ENCODE results near the gene ICE2.
A peak's percentile ranks its signal among the peaks of the same experiment; 100 is the strongest.
"Not testable (repeated sequence)": the region's sequence is repeated elsewhere in the genome, so short reads cannot be mapped to it uniquely, and the experiment has no call there.

The ICE2 gene

GRCh38 chr15:60411774-60412425, 67.0 kb downstream of the ICE2 start:
- H2AFZ ChIP-seq (ENCODE audit: low read depth, low read length): no peak overlapping the region
- H3K4me2 ChIP-seq (ENCODE audit: low read length): no peak overlapping the region
- H4K20me1 ChIP-seq (ENCODE audit: insufficient read depth, low read length): no peaks in the 10 kb centered on the region
- H3K4me1 ChIP-seq (ENCODE audit: low read length): peaks cover 10% of the 10 kb centered on the region
- TF ChIP-seq, protein P1, sequence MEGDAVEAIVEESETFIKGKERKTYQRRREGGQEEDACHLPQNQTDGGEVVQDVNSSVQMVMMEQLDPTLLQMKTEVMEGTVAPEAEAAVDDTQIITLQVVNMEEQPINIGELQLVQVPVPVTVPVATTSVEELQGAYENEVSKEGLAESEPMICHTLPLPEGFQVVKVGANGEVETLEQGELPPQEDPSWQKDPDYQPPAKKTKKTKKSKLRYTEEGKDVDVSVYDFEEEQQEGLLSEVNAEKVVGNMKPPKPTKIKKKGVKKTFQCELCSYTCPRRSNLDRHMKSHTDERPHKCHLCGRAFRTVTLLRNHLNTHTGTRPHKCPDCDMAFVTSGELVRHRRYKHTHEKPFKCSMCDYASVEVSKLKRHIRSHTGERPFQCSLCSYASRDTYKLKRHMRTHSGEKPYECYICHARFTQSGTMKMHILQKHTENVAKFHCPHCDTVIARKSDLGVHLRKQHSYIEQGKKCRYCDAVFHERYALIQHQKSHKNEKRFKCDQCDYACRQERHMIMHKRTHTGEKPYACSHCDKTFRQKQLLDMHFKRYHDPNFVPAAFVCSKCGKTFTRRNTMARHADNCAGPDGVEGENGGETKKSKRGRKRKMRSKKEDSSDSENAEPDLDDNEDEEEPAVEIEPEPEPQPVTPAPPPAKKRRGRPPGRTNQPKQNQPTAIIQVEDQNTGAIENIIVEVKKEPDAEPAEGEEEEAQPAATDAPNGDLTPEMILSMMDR (IDR thresholded peaks at IDR 0.05; ENCODE audit: low read depth, low read length): no peak
- no peak for TF ChIP-seq EZH2phosphoT487 (IDR thresholded peaks at IDR 0.05; ENCODE audit: low read depth)
- H3K27ac ChIP-seq (ENCODE audit: low read length): no peak overlapping the region
- H3K9ac ChIP-seq (ENCODE audit: low read length): no peak overlapping the region
- H3K9me3 ChIP-seq (ENCODE audit: insufficient read depth, low read length): no peaks in the 10 kb centered on the region
- no peaks in the 10 kb centered on the region for H3K27me3 ChIP-seq (ENCODE audit: low read depth, low read length)
- no peak overlapping the region for H3K4me3 ChIP-seq (ENCODE audit: low read length)
- no peaks in the 10 kb centered on the region for H3K36me3 ChIP-seq (replicated peaks; ENCODE audit: low read depth, low read length)
- H3K79me2 ChIP-seq (ENCODE audit: low read length): no peaks in the 10 kb centered on the region

DNA sequence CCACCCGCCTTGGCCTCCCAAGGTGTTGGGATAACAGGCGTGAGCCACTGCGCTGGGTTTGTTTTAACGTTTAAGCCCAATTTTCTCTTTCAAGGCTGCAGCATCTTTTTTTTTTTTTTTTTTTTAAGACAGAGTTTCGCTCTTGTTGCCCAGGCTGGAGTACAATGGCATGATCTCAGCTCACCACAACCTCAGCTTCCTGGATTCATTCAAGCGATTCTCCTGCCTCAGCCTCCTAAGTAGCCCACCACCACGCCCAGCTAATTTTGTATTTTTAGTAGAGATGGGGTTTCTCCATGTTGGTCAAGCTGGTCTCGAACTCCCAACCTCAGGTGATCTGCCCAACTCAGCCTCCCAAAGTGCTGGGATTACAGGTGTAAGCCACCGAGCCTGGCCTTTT, 68.6 kb downstream of the ICE2 start:
- peaks cover 10% of the 10 kb centered on the region for H3K4me1 ChIP-seq (ENCODE audit: low read length)
- H3K36me3 ChIP-seq (replicated peaks; ENCODE audit: low read depth, low read length); H3K27me3 ChIP-seq (ENCODE audit: low read depth, low read length); H3K9ac ChIP-seq (ENCODE audit: low read length); H3K4me2 ChIP-seq (ENCODE audit: low read length); H2AFZ ChIP-seq (ENCODE audit: low read depth, low read length); H4K20me1 ChIP-seq (ENCODE audit: insufficient read depth, low read length); H3K27ac ChIP-seq (ENCODE audit: low read length); H3K79me2 ChIP-seq (ENCODE audit: low read length); H3K4me3 ChIP-seq (ENCODE audit: low read length); H3K9me3 ChIP-seq (ENCODE audit: insufficient read depth, low read length): not testable (repeated sequence)

DNA sequence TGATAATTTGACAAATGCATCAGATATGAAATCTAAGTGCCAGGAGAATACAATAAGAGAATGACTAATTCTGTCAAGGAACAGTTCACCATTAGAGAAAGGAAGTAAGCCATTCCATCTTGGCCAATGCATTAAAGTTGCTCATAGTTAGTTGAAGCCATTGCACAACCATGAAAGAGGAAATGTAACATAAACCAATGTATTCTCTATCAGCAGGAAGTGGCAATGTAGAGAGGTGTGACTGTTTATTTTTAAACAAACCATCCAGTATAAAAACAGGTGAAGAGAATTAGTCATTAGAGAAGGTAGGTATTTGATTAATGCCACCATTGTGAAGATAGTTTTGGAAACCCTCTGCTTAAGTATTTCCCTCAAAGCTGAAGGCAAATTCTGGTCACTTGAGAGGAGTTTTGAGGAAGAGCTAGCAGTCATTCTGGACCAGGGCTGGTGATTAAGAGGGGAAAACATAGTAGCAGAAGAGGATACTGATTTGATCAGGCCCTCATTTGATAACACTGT, 70.4 kb downstream of the ICE2 start:
- H3K9me3 ChIP-seq (ENCODE audit: insufficient read depth, low read length): no peaks in the 10 kb centered on the region
- H3K4me1 ChIP-seq (ENCODE audit: low read length): peaks cover 10% of the 10 kb centered on the region
- H3K4me3 ChIP-seq (ENCODE audit: low read length): no peak overlapping the region
- no peak for TF ChIP-seq EZH2phosphoT487 (IDR thresholded peaks at IDR 0.05; ENCODE audit: low read depth)
- TF ChIP-seq, protein P1 (IDR thresholded peaks at IDR 0.05; ENCODE audit: low read depth, low read length): no peak
- H3K9ac ChIP-seq (ENCODE audit: low read length): no peak overlapping the region
- H3K4me2 ChIP-seq (ENCODE audit: low read length): peak overlapping the region; percentile 31; the same call in 1 of the 2 replicates
- H3K27me3 ChIP-seq (ENCODE audit: low read depth, low read length): no peaks in the 10 kb centered on the region
- no peaks in the 10 kb centered on the region for H3K79me2 ChIP-seq (ENCODE audit: low read length)
- no peaks in the 10 kb centered on the region for H4K20me1 ChIP-seq (ENCODE audit: insufficient read depth, low read length)
- H3K36me3 ChIP-seq (replicated peaks; ENCODE audit: low read depth, low read length): no peaks in the 10 kb centered on the region
- H2AFZ ChIP-seq (ENCODE audit: low read depth, low read length): no peak overlapping the region
- H3K27ac ChIP-seq (ENCODE audit: low read length): no peak overlapping the region

DNA sequence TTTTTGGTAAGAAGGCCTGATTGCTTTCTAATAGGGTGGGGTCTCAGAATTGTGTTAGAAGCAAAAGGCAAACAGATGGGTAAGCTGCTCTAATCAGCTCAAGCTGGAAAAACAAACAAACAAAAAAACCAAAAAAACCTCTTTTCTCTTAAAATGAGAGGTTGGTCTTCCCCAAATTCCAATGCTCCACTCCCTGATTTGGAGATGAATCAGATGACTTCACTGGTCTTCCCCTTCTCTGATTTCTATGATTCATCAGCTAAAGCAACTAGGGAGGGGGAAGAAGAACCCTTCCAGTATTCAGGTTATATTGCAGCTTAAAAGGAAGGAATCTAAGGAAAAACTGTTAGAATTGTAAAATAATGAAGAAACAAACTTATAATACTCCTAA, 71.5 kb downstream of the ICE2 start:
- no peak overlapping the region for H3K4me3 ChIP-seq (ENCODE audit: low read length)
- H3K36me3 ChIP-seq (replicated peaks; ENCODE audit: low read depth, low read length): no peaks in the 10 kb centered on the region
- H3K27ac ChIP-seq (ENCODE audit: low read length): no peak overlapping the region
- H3K79me2 ChIP-seq (ENCODE audit: low read length): no peaks in the 10 kb centered on the region
- H3K27me3 ChIP-seq (ENCODE audit: low read depth, low read length): no peaks in the 10 kb centered on the region
- H3K9me3 ChIP-seq (ENCODE audit: insufficient read depth, low read length): no peaks in the 10 kb centered on the region
- H3K4me1 ChIP-seq (ENCODE audit: low read length): peaks cover 10% of the 10 kb centered on the region
- no peak overlapping the region for H3K4me2 ChIP-seq (ENCODE audit: low read length)
- no peaks in the 10 kb centered on the region for H4K20me1 ChIP-seq (ENCODE audit: insufficient read depth, low read length)
- TF ChIP-seq, protein P1 (IDR thresholded peaks at IDR 0.05; ENCODE audit: low read depth, low read length): no peak
- no peak for TF ChIP-seq EZH2phosphoT487 (IDR thresholded peaks at IDR 0.05; ENCODE audit: low read depth)
- no peak overlapping the region for H3K9ac ChIP-seq (ENCODE audit: low read length)
- H2AFZ ChIP-seq (ENCODE audit: low read depth, low read length): no peak overlapping the region
